Activated T-helper 1 cell treated with Interleukin-2 at 50 U/mL for 16 hours (primary cell): ENCODE data around the gene GRM8.

ENCODE experiments used
- DNase-seq: peaks from one replicate; pipeline ENCODE4 v3.0.0-alpha.2; 2020; ENCODE audit warnings: low read depth

GRM8 gene

GRCh38 chr7:126511046-126511445 is 741.7 kb downstream of the GRM8 start:
- no peak for DNase-seq

DNA sequence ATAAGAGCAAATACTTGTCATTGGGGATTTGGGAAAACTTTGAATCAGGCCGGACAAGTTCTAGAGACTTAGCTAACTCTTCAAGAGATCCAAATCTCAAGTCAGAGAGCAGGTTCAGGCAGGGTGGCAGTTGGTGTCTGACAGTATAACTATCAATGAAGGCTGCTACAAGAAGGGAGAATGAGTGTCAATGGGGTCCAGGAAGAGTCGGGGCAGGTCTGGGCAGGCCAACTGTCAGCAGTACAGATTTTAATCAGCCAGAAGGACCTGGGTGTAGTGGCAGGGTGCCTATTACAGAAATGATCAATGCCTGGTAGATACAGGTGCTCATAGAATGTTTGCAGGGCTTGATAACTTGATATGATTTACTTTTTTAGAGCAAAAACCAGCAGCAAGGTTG is 751.1 kb downstream of the GRM8 start:
- no peak for DNase-seq

GRCh38 chr7:126499481-126499880 is 753.3 kb downstream of the GRM8 start:
- DNase-seq = no peak

- DNase-seq = no peak
Observed at GRCh38 chr7:126495733-126496132, 757.0 kb downstream of the GRM8 start.

- no peak for DNase-seq
Observed at GRCh38 chr7:126495001-126495400, 757.7 kb downstream of the GRM8 start.

GRCh38 chr7:126493801-126494200 is 758.9 kb downstream of the GRM8 start:
- DNase-seq = no peak

DNA sequence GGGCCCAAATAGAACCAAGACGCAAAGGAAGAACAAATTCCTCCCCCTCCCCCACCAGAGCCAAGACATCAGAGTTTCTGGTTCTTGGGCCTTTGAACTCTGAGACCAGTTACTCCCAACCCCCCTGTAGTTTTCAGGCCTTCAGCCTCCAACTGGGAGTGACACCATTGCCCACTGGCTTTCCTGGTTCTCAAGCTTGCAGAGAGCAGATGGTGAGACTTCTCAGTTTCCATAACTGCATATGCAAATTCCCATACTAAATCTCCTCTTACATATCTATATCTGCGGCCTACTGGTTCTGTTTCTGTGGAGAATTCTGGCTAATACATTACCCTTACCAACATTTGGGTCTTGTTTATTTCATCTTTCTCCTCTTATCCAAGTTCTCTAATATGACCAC is 762.9 kb downstream of the GRM8 start:
- no peak for DNase-seq

GRCh38 chr7:126487728-126488442 is 764.9 kb downstream of the GRM8 start:
- no peak for DNase-seq

- DNase-seq = no peak
Observed at GRCh38 chr7:126486806-126487205, 765.9 kb downstream of the GRM8 start.

- no peak for DNase-seq
Observed at GRCh38 chr7:126485791-126486190, 767.0 kb downstream of the GRM8 start.

- no peak for DNase-seq
Observed at GRCh38 chr7:126483972-126484371, 768.8 kb downstream of the GRM8 start.

- no peak for DNase-seq
Observed at GRCh38 chr7:126472825-126473224, 779.9 kb downstream of the GRM8 start.

DNA sequence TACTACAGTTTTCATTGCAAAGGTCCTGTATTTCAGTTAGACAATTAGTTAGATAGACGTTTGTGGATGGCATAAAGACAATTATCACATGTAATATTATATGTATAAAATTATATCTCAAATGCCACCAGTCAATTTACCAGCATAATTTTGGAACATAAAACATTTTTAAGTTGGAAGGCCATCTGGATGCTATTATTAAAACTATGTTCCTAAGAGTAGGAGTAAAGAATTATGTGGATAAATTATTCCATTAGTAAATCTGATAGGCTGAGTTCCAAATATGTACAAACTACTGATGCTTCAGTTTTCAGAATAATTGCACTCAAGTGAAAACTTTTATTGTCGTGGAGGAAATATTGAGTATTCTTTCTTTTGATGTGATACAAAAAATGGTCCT is 790.3 kb downstream of the GRM8 start:
- no peak for DNase-seq

GRCh38 chr7:126460664-126461063 is 792.1 kb downstream of the GRM8 start:
- DNase-seq = no peak

DNA sequence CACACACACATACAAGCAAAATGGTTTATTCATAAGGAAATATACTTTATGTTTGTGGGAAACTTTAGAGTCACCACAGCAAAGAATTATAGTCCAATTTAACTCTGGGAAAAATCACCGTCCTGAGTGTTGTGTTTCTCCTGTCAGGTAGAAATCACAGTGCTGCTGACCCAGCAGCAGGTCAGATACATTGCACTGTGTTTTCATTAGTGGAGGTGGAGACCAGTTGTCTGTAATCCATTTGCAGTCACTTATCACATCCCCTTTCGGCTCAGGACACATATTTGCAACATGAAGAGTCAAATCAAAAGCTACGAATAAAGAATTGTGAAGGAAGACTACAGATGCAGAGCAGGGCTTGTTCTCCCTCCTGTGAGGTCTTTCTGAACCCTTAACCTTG is 799.6 kb downstream of the GRM8 start:
- no peak for DNase-seq

GRCh38 chr7:126450269-126450671 is 802.5 kb downstream of the GRM8 start:
- DNase-seq = no peak

- DNase-seq = no peak
Observed at GRCh38 chr7:126449611-126450268, 803.0 kb downstream of the GRM8 start.

GRCh38 chr7:126447984-126448383 is 804.8 kb downstream of the GRM8 start:
- no peak for DNase-seq

DNA sequence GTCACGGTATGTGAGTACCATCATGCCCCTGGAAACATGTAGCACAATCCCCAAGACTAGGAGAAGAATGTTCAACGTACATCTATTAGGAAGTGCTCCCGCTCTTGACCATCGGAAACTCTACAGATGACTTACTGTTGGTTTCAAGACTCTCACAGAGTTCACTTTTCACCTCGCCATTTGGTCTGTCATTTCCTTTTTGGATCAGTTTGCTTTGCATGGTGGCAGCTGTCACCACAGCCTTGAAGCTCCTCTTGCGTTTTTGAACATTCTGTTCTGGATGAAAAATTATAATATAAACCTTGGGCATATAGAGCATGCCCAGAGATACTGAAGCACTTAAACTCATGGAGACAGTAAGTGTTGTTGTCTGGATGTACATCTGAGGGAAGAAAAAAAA is 806.8 kb downstream of the GRM8 start:
- no peak for DNase-seq

DNA sequence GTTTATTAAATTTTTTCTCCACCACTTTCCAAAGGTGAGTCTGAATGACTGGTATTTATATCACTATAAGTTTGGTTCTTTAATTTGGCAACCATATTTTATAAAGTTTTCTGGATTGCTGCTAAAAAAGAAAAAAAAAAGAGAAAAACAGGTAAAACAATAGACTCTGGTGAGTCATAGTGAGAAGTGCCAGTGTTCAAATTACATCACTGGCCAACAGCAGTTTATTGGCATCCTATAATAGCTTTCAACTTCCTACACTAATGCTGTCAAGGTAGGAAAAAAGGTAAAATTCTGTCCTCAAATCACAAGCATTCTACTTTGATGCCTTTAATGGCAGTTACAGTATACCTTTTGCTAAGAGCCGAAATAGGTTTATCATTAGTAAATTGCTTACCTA is 808.8 kb downstream of the GRM8 start:
- no peak for DNase-seq

GRCh38 chr7:126442908-126443307 is 809.8 kb downstream of the GRM8 start:
- DNase-seq = no peak

- DNase-seq = no peak
Observed at GRCh38 chr7:126441745-126442144, 811.0 kb downstream of the GRM8 start.

DNA sequence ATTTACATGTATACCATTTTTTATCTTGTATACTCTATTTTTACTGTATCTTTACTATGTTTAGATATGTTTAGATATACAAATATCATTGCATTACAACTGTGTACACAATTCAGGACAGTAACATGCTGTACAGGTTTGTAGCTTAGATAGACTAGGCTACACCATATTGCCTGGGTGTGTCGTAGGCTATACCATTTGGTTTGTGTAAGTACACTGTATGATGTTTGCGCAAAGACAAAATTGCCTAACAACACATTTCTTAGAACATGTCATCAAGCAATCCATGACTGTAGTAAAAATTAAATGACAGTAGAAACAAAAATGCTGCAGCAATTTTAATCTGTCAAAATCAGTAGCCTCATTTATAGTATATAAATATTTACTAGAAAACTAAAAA is 812.2 kb downstream of the GRM8 start:
- DNase-seq = no peak
